ENCODE results near the gene SPEG. TPM values are rescaled to one million over a fixed set of nuclear protein-coding genes. Genes with fewer than 3 reads are reported as not detected.

The SPEG gene
- total and polyA plus RNA-seq, 2 of the 13 experiments (the other 11 are each of a cell fraction or from before 2014, with no cell fraction given), result 0.18 to 0.24 TPM

DNA sequence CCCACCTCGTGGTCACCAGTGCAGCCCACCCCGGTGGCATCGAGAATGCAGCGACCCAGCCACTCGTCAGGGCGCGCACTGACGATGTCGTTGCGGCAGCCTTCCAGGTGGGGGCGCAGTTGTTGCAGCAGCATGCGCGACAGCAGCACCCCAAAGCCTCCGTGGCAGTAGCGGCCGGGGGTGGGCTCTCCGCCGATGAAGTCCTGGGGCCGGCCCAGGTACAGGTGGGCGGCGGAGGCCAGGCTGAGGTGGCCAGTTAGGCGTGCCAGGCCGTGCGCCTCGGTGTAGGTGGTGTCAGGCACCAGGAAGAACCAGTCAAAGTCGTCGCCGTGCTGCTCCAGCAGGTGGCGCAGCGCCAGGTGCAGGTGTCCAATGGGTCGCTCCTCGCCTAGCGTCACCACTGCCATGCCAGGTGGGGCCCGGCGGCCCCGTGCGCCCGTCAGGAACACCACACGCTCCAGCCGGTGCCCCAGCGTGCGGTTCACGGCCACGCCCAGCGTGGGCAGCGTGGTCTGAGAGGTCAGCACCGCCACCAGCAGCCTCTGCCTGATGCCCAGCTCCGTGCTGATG, 107.1 kb downstream of the SPEG start (continued):
- TF ChIP-seq ZNF101 (CRISPR knock-in tag; IDR thresholded peaks at IDR 0.05; ENCODE audit: borderline replicate concordance, low read depth), result peak; percentile 86; the same call in 1 of the 2 replicates
- TF ChIP-seq, protein P1, sequence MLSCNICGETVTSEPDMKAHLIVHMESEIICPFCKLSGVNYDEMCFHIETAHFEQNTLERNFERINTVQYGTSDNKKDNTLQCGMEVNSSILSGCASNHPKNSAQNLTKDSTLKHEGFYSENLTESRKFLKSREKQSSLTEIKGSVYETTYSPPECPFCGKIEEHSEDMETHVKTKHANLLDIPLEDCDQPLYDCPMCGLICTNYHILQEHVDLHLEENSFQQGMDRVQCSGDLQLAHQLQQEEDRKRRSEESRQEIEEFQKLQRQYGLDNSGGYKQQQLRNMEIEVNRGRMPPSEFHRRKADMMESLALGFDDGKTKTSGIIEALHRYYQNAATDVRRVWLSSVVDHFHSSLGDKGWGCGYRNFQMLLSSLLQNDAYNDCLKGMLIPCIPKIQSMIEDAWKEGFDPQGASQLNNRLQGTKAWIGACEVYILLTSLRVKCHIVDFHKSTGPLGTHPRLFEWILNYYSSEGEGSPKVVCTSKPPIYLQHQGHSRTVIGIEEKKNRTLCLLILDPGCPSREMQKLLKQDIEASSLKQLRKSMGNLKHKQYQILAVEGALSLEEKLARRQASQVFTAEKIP (CRISPR knock-in tag; IDR thresholded peaks at IDR 0.05; ENCODE audit: borderline replicate concordance), result no peak
- no peak for TF ChIP-seq ZKSCAN5 (CRISPR knock-in tag; IDR thresholded peaks at IDR 0.05)
- 0 out of 2 replicates have a peak, but pooled peaks have one; percentile 28 for TF ChIP-seq ADNP (CRISPR knock-in tag; IDR thresholded peaks at IDR 0.05)
- no peak; the same call in 1 of the 2 replicates for TF ChIP-seq ZNF430 (CRISPR knock-in tag; IDR thresholded peaks at IDR 0.05)
- TF ChIP-seq, protein P2, sequence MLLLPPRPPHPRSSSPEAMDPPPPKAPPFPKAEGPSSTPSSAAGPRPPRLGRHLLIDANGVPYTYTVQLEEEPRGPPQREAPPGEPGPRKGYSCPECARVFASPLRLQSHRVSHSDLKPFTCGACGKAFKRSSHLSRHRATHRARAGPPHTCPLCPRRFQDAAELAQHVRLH (CRISPR knock-in tag; IDR thresholded peaks at IDR 0.05; ENCODE audit: borderline replicate concordance, low read depth), result peak; percentile 54; the same call in 1 of the 2 replicates
- peak; percentile 99 for TF ChIP-seq RAD21 (CRISPR knock-in tag; IDR thresholded peaks at IDR 0.05)
- TF ChIP-seq SMC3 (IDR thresholded peaks at IDR 0.05; ENCODE audit: low read length), result peak; percentile 57; the same call in 1 of the 2 replicates
- TF ChIP-seq KAT7 (CRISPR knock-in tag; IDR thresholded peaks at IDR 0.05; ENCODE audit: borderline replicate concordance), result peak; percentile 72; the same call in 1 of the 2 replicates
- TF ChIP-seq, protein P3, sequence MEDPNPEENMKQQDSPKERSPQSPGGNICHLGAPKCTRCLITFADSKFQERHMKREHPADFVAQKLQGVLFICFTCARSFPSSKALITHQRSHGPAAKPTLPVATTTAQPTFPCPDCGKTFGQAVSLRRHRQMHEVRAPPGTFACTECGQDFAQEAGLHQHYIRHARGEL (CRISPR knock-in tag; IDR thresholded peaks at IDR 0.05), result peak; percentile 86; the same call in 1 of the 2 replicates
- TF ChIP-seq, protein P4, sequence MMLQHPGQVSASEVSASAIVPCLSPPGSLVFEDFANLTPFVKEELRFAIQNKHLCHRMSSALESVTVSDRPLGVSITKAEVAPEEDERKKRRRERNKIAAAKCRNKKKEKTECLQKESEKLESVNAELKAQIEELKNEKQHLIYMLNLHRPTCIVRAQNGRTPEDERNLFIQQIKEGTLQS (CRISPR knock-in tag; IDR thresholded peaks at IDR 0.05), result no peak; the same call in none of the 2 replicates
- TF ChIP-seq NAIF1 (CRISPR knock-in tag; IDR thresholded peaks at IDR 0.05; ENCODE audit: borderline replicate concordance), result no peak
- no peak for TF ChIP-seq RAD51 (IDR thresholded peaks at IDR 0.05; ENCODE audit: borderline replicate concordance)
- no peak for TF ChIP-seq ZMYM2 (CRISPR knock-in tag; IDR thresholded peaks at IDR 0.05)
- TF ChIP-seq, protein P5, sequence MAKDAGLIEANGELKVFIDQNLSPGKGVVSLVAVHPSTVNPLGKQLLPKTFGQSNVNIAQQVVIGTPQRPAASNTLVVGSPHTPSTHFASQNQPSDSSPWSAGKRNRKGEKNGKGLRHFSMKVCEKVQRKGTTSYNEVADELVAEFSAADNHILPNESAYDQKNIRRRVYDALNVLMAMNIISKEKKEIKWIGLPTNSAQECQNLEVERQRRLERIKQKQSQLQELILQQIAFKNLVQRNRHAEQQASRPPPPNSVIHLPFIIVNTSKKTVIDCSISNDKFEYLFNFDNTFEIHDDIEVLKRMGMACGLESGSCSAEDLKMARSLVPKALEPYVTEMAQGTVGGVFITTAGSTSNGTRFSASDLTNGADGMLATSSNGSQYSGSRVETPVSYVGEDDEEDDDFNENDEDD (CRISPR knock-in tag; IDR thresholded peaks at IDR 0.05; ENCODE audit: borderline replicate concordance), result peak; percentile 45; the same call in 1 of the 2 replicates
- no peak for TF ChIP-seq ZBTB1 (CRISPR knock-in tag; IDR thresholded peaks at IDR 0.05; ENCODE audit: borderline replicate concordance)
- peak; percentile 38; the same call in 1 of the 2 replicates for TF ChIP-seq GFI1 (CRISPR knock-in tag; IDR thresholded peaks at IDR 0.05; ENCODE audit: borderline replicate concordance)
- TF ChIP-seq ZFP41 (CRISPR knock-in tag; IDR thresholded peaks at IDR 0.05; ENCODE audit: borderline replicate concordance), result 0 out of 2 replicates have a peak, but pooled peaks have one; percentile 62
- TF ChIP-seq JUND (CRISPR knock-in tag; IDR thresholded peaks at IDR 0.05), result peak; percentile 66; the same call in 1 of the 2 replicates
- no peak for TF ChIP-seq NCOA5 (CRISPR knock-in tag; IDR thresholded peaks at IDR 0.05)
- peak; percentile 89 for TF ChIP-seq FOXC1 (CRISPR knock-in tag; IDR thresholded peaks at IDR 0.05; ENCODE audit: borderline replicate concordance)
- TF ChIP-seq ZNF720 (CRISPR knock-in tag; IDR thresholded peaks at IDR 0.05), result no peak
- TF ChIP-seq PRPF4 (IDR thresholded peaks at IDR 0.05; ENCODE audit: low read depth, low read length, poor library complexity, severe bottlenecking), result peak; percentile 79
- TF ChIP-seq LCORL (IDR thresholded peaks at IDR 0.05), result no peak
- peak; percentile 89 for TF ChIP-seq LCORL (CRISPR knock-in tag; IDR thresholded peaks at IDR 0.05)
- no peak for TF ChIP-seq PHF21A (CRISPR knock-in tag; IDR thresholded peaks at IDR 0.05)
- TF ChIP-seq, protein P6, sequence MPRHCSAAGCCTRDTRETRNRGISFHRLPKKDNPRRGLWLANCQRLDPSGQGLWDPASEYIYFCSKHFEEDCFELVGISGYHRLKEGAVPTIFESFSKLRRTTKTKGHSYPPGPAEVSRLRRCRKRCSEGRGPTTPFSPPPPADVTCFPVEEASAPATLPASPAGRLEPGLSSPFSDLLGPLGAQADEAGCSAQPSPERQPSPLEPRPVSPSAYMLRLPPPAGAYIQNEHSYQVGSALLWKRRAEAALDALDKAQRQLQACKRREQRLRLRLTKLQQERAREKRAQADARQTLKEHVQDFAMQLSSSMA (CRISPR knock-in tag; IDR thresholded peaks at IDR 0.05), result no peak
